Stimulated activated CD4-positive, alpha-beta T cell treated with anti-CD3 and anti-CD28 coated beads, Interleukin-1b, Interleukin-23, amount 100 ng/mL, for 1 hour (primary cell): Measurements from ENCODE around the gene FPGS.
"Not testable (repeated sequence)": the region's sequence is repeated elsewhere in the genome, so short reads cannot be mapped to it uniquely, and the experiment has no call there.

Source experiments
- DNase-seq, 2 donors: peaks; one replicate each; pipeline ENCODE4 v3.0.0-alpha.2; 2020; ENCODE audit warnings: low read depth in 2 of 2

The FPGS gene

GRCh38 chr9:127812936-127813675 lies 10.4 kb downstream of the FPGS start:
- no peak for DNase-seq

GRCh38 chr9:127813686-127814226 lies 11.1 kb downstream of the FPGS start:
- DNase-seq: no peak

- no peak for DNase-seq
Observed at GRCh38 chr9:127814619-127815511, 12.2 kb downstream of the FPGS start.

- no peak for DNase-seq
Observed at GRCh38 chr9:127815512-127816361, 13.1 kb downstream of the FPGS start.

GRCh38 chr9:127816362-127816725 lies 13.7 kb downstream of the FPGS start:
- DNase-seq: no peak

- no peak for DNase-seq
Observed at GRCh38 chr9:127816728-127817127, 14.0 kb downstream of the FPGS start.

GRCh38 chr9:127817881-127818434 lies 15.3 kb downstream of the FPGS start:
- DNase-seq: no peak

- no peak for DNase-seq
Observed at GRCh38 chr9:127818574-127818973, 15.9 kb downstream of the FPGS start.

GRCh38 chr9:127822108-127822507 lies 19.4 kb downstream of the FPGS start:
- DNase-seq: no peak

- no peak for DNase-seq
Observed at GRCh38 chr9:127825319-127826051, 22.8 kb downstream of the FPGS start.

GRCh38 chr9:127826253-127826913 lies 23.7 kb downstream of the FPGS start:
- DNase-seq: no peak

- DNase-seq: no peak
Observed at GRCh38 chr9:127828262-127829031, 25.8 kb downstream of the FPGS start.

- no peak for DNase-seq
Observed at GRCh38 chr9:127829205-127829906, 26.7 kb downstream of the FPGS start.

- DNase-seq: no peak
Observed at GRCh38 chr9:127832248-127832647, 29.6 kb downstream of the FPGS start.

GRCh38 chr9:127833555-127833954 lies 30.9 kb downstream of the FPGS start:
- DNase-seq: no peak

- no peak for DNase-seq
Observed at GRCh38 chr9:127835991-127836516, 33.4 kb downstream of the FPGS start.

GRCh38 chr9:127836561-127836960 lies 33.9 kb downstream of the FPGS start:
- DNase-seq: not testable (repeated sequence)

GRCh38 chr9:127837346-127837745 lies 34.7 kb downstream of the FPGS start:
- no peak for DNase-seq
